Keratinocyte (primary cell): ENCODE measurements around the gene KMT2E.

Experiments
- CTCF ChIP-seq, 3 experiments: IDR thresholded peaks in 1 of 3; conservative IDR thresholded peaks in 1 of 3; optimal IDR thresholded peaks in 1 of 3; 2 replicates in 2 of 3; 3 replicates in 1 of 3; pipeline versions ENCODE3 to v1.5.1; 2011; ENCODE audit warnings: low read length in 3 of 3, mild to moderate bottlenecking in 3 of 3, moderate library complexity in 2 of 3, control low read depth in 1 of 3, inconsistent platforms in 1 of 3; ENCODE audit not compliant: insufficient read depth in 2 of 3; ENCODE audit errors: extremely low read depth in 1 of 3
- EZH2 ChIP-seq: IDR thresholded peaks from one replicate; pipeline ENCODE4 v1.6.1; 2012; ENCODE audit warnings: inconsistent platforms, mild to moderate bottlenecking, low read length, moderate library complexity

GRCh38 chr7:104976966-104977636, 36.9 kb upstream of the KMT2E start:
- TF ChIP-seq CTCF (optimal IDR thresholded peaks at IDR 0.05 in 1 of 3, IDR thresholded peaks at IDR 0.05 in 1 of 3, conservative IDR thresholded peaks at IDR 0.05 in 1 of 3; ENCODE audit: extremely low read depth in 1 of 3, insufficient read depth in 2 of 3, low read length in 3 of 3): no peak
- TF ChIP-seq EZH2: no peak
